Measurements from ENCODE around the gene ZBED5.

The ZBED5 gene

DNA sequence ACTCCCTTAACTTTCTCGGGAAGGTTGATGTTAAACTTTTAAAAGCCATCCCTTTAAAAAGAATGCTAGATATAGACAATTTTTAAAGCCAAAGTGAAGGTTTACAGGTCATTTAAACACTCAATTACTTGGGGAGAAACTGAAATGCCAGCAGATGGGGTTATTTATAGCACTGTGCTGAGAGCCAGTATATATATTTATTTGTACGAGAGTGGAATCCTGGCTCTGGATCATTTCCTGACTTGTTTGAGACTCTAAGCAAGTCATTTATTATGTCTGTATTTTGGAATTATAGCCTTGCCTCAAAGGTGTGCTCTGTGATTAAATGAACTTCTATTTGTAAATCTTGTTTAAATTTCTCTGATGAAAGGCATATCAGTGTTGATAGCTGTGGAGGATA is 6.8 kb upstream of the ZBED5 start:
- DNase-seq (ENCODE audit: low read depth in 1 of 2, low spot score in 1 of 2), result no peak
- Histone ChIP-seq H3K27ac (replicated peaks) (no peak overlapping the region), H3K4me3 (replicated peaks; ENCODE audit: insufficient read depth, low read length) (no peak overlapping the region), H3K27me3 (ENCODE audit: insufficient read depth, poor library complexity, severe bottlenecking) (no peaks in the 10 kb centered on the region)
- TF ChIP-seq, protein P1, sequence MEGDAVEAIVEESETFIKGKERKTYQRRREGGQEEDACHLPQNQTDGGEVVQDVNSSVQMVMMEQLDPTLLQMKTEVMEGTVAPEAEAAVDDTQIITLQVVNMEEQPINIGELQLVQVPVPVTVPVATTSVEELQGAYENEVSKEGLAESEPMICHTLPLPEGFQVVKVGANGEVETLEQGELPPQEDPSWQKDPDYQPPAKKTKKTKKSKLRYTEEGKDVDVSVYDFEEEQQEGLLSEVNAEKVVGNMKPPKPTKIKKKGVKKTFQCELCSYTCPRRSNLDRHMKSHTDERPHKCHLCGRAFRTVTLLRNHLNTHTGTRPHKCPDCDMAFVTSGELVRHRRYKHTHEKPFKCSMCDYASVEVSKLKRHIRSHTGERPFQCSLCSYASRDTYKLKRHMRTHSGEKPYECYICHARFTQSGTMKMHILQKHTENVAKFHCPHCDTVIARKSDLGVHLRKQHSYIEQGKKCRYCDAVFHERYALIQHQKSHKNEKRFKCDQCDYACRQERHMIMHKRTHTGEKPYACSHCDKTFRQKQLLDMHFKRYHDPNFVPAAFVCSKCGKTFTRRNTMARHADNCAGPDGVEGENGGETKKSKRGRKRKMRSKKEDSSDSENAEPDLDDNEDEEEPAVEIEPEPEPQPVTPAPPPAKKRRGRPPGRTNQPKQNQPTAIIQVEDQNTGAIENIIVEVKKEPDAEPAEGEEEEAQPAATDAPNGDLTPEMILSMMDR (IDR thresholded peaks at IDR 0.05; ENCODE audit: insufficient read depth, low read length), result no peak
- TF ChIP-seq, protein P2, sequence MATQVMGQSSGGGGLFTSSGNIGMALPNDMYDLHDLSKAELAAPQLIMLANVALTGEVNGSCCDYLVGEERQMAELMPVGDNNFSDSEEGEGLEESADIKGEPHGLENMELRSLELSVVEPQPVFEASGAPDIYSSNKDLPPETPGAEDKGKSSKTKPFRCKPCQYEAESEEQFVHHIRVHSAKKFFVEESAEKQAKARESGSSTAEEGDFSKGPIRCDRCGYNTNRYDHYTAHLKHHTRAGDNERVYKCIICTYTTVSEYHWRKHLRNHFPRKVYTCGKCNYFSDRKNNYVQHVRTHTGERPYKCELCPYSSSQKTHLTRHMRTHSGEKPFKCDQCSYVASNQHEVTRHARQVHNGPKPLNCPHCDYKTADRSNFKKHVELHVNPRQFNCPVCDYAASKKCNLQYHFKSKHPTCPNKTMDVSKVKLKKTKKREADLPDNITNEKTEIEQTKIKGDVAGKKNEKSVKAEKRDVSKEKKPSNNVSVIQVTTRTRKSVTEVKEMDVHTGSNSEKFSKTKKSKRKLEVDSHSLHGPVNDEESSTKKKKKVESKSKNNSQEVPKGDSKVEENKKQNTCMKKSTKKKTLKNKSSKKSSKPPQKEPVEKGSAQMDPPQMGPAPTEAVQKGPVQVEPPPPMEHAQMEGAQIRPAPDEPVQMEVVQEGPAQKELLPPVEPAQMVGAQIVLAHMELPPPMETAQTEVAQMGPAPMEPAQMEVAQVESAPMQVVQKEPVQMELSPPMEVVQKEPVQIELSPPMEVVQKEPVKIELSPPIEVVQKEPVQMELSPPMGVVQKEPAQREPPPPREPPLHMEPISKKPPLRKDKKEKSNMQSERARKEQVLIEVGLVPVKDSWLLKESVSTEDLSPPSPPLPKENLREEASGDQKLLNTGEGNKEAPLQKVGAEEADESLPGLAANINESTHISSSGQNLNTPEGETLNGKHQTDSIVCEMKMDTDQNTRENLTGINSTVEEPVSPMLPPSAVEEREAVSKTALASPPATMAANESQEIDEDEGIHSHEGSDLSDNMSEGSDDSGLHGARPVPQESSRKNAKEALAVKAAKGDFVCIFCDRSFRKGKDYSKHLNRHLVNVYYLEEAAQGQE (IDR thresholded peaks at IDR 0.05; ENCODE audit: insufficient replicate concordance, low read depth), result no peak
- TF ChIP-seq SPI1 (IDR thresholded peaks at IDR 0.05; ENCODE audit: borderline replicate concordance, low read depth) (no peak), POLR2AphosphoS5 (IDR thresholded peaks at IDR 0.05; ENCODE audit: low read depth) (no peak), GABPA (IDR thresholded peaks at IDR 0.05; ENCODE audit: low read depth) (no peak)

DNA sequence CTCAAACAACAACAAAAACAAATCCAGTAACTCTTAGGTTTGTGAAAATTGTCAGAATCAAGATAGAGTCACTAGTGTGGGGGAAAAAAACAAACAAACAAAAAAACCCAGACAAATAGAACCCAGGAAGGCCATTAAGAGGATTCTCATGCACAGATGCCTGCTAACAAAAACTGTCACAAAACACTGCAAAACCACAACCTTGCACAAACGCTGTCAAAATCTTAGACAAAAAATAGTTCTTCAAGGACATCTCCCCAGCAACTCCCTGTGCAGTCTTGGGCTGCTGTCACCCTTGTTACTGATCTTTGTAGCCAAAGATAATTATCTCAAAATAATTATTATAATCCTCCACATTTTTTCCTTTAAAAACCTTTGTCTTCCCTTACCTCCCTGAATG is 4.6 kb upstream of the ZBED5 start:
- H3K4me3 ChIP-seq (replicated peaks; ENCODE audit: insufficient read depth, low read length), result no peak overlapping the region; the same call in 1 of the 2 replicates
- H3K27me3 ChIP-seq (ENCODE audit: insufficient read depth, poor library complexity, severe bottlenecking), result no peaks in the 10 kb centered on the region
- TF ChIP-seq SPI1 (IDR thresholded peaks at IDR 0.05; ENCODE audit: borderline replicate concordance, low read depth), result no peak
- DNase-seq (ENCODE audit: low read depth in 1 of 2, low spot score in 1 of 2), result peak in 1 of 2 experiments; percentile 64
- H3K27ac ChIP-seq (replicated peaks), result peak overlapping the region; percentile 39

DNA sequence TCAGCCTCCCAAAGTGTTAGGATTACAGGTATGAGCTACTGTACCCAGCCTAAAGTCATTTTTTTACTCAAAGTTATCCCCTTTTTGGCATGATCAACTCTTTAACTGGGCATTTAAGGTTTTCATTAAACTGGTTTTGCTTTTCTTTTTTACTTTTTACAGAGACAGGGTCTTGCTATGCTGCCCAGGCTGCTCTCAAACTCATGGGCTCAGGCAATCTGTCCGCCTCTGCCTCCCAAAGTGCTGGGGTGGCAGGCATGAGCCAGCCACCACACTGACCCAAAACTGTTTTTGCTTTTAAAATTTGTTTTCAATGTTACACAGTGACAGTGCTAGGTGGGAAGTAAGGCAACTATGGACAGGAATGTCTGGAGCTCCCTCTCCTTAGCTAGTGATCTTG is 3.9 kb upstream of the ZBED5 start:
- peak overlapping the region; percentile 39; the same call in 1 of the 2 replicates for H3K27ac ChIP-seq (replicated peaks)
- no peak overlapping the region for H3K4me3 ChIP-seq (replicated peaks; ENCODE audit: insufficient read depth, low read length)
- TF ChIP-seq, protein P2 (IDR thresholded peaks at IDR 0.05; ENCODE audit: insufficient replicate concordance, low read depth), result no peak
- TF ChIP-seq SPI1 (IDR thresholded peaks at IDR 0.05; ENCODE audit: borderline replicate concordance, low read depth) (no peak), POLR2AphosphoS5 (IDR thresholded peaks at IDR 0.05; ENCODE audit: low read depth) (no peak)
- no peaks in the 10 kb centered on the region for H3K27me3 ChIP-seq (ENCODE audit: insufficient read depth, poor library complexity, severe bottlenecking)
- no peak for DNase-seq (ENCODE audit: low read depth in 1 of 2, low spot score in 1 of 2)

DNA sequence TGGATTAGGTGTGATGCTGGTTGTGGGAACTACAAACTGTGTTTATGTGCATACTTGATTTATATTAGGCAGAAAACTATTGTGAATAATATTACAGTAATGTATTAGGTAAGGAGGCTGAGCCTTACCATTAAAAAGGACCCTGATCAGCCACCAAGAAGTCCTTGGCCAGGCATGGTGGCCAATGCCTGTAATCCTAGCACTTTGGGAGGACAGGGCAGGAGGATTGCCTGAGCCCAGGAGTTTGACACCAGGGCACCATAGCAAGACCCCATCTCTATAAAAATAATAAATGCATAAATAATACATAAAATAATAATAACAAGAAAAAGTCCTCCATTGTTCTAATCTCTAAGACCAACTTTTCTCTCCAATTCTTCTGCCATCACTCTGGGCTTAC is 3.2 kb upstream of the ZBED5 start:
- H3K4me3 ChIP-seq (replicated peaks; ENCODE audit: insufficient read depth, low read length), result no peak overlapping the region
- H3K27me3 ChIP-seq (ENCODE audit: insufficient read depth, poor library complexity, severe bottlenecking), result no peaks in the 10 kb centered on the region
- H3K27ac ChIP-seq (replicated peaks), result no peak overlapping the region
- no peak for DNase-seq (ENCODE audit: low read depth in 1 of 2, low spot score in 1 of 2)
- TF ChIP-seq, protein P1 (IDR thresholded peaks at IDR 0.05; ENCODE audit: insufficient read depth, low read length), result no peak
- TF ChIP-seq GABPA (IDR thresholded peaks at IDR 0.05; ENCODE audit: low read depth), result no peak
- TF ChIP-seq, protein P2 (IDR thresholded peaks at IDR 0.05; ENCODE audit: insufficient replicate concordance, low read depth), result no peak
- TF ChIP-seq SPI1 (IDR thresholded peaks at IDR 0.05; ENCODE audit: borderline replicate concordance, low read depth), result no peak
- TF ChIP-seq POLR2AphosphoS5 (IDR thresholded peaks at IDR 0.05; ENCODE audit: low read depth), result no peak
